Measurements from ENCODE around the gene DPEP1. TPM values are rescaled to one million over a fixed set of nuclear protein-coding genes. Genes with fewer than 3 reads are reported as not detected.

Gene DPEP1
- total and polyA plus RNA-seq, 2 experiments from 2014 or later, result 1.7 to 2.3 TPM

DNA sequence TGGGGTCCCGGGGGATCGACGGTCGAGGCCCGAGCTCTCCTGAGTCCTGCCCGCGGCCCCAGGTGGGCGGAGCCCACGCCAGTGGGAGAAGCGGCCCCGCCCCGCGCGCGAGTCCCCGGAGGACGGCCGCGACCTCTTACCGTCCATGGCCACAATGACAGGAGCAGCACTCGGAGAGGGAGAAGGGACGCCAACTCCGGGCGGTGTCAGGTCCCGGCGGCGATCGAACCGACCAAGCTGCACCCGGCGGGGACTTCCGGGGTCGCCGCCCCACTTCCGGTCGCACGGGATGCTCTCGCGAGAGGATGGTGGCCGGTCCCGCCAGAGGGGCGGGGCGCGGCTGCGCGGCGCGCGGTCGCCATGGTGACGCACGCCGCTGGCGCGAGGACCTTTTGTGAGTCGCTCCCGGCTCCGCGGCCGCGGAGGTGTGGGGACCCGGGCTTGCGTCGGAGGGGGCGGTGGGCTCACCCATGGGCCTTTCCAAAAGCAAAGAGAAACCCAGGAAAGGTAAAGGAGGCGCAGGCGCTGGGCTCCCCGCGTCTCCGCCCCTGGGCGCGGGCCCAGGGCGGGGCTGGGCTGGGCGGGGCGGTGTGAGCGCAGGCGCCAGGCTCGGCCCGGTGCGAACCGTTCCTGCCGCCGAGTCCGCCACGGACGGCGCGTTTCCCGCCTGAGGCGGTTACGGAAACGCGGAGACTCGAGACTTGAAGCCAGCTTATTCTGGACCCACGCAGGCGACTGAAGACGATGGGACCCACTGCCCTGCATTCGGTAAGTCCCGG lies 44.2 kb downstream of the DPEP1 start, which contains the start of the genes CHMP1A and SPATA33:
Gene CHMP1A, minus strand, starts transcription at position 267 of the 779 bp plus-strand sequence. Its CDS starts 120 bp downstream, at position 147.
Gene SPATA33, plus strand, starts transcription at position 395 of the 779 bp plus-strand sequence. Its CDS starts 76 bp downstream, at position 471.
- Histone ChIP-seq H3K79me2 (replicated peaks; ENCODE audit: insufficient read depth) (peaks cover 49% of the 10 kb centered on the region), H3K27ac (ENCODE audit: low read depth) (no peak within 1 kb of the TSS)
- no peak for TF ChIP-seq CTCF (conservative IDR thresholded peaks at IDR 0.05; ENCODE audit: low read depth in 2 of 2)
- peak; percentile 37; the same call in 1 of the 2 replicates for TF ChIP-seq CREB1 (CRISPR knock-in tag; IDR thresholded peaks at IDR 0.05; ENCODE audit: low read depth)
- TF ChIP-seq ETS1 (IDR thresholded peaks at IDR 0.05), result 0 out of 2 replicates have a peak, but pooled peaks have one; percentile 10
- TF ChIP-seq POLR2AphosphoS5 (IDR thresholded peaks at IDR 0.05; ENCODE audit: low read depth), result peak; percentile 77

GRCh38 chr16:89658221-89658879 lies 44.9 kb downstream of the DPEP1 start:
- no peaks in the 10 kb centered on the region for H3K9me3 Mint-ChIP-seq
- peaks cover 7% of the 10 kb centered on the region; the same call in 1 of the 2 replicates for H3K4me1 ChIP-seq (ENCODE audit: insufficient read depth)
- H2AFZ ChIP-seq, result peak overlapping the region; percentile 98
- H3K4me1 Mint-ChIP-seq, result peaks cover 8% of the 10 kb centered on the region
- peaks cover 48% of the 10 kb centered on the region for H3K36me3 Mint-ChIP-seq (ENCODE audit: low read depth)
- peak overlapping the region; percentile 98 for H3K4me2 ChIP-seq
- peaks cover 12% of the 10 kb centered on the region for H3K36me3 ChIP-seq (ENCODE audit: insufficient read depth)
- peak overlapping the region; percentile 90 for H3K4me3 Mint-ChIP-seq
- H3K27me3 ChIP-seq (ENCODE audit: insufficient read depth), result no peaks in the 10 kb centered on the region
- H4K20me1 ChIP-seq (replicated peaks; ENCODE audit: insufficient read depth), result peaks cover 4% of the 10 kb centered on the region; the same call in 1 of the 2 replicates
- no peaks in the 10 kb centered on the region for H3F3A ChIP-seq (replicated peaks; ENCODE audit: low read depth)
- ATAC-seq (peak; percentile 52), DNase-seq (ENCODE audit: low spot score) (no peak)
- peak overlapping the region; percentile 95 for H3K4me3 ChIP-seq
- peaks cover 49% of the 10 kb centered on the region for H3K79me2 ChIP-seq (replicated peaks; ENCODE audit: insufficient read depth)
- peak overlapping the region; percentile 77 for H3K27ac Mint-ChIP-seq
- peaks cover 6% of the 10 kb centered on the region for H3K27me3 Mint-ChIP-seq (ENCODE audit: insufficient read depth, low read depth, poor library complexity)
- H3K27ac ChIP-seq (ENCODE audit: low read depth), result no peak overlapping the region
- H3K9me2 ChIP-seq (ENCODE audit: insufficient read depth), result no peaks in the 10 kb centered on the region
- TF ChIP-seq CREB1 (CRISPR knock-in tag; IDR thresholded peaks at IDR 0.05; ENCODE audit: low read depth) (no peak), EZH2phosphoT487 (IDR thresholded peaks at IDR 0.05; ENCODE audit: unreplicated experiment) (no peak), ZNF331 (CRISPR knock-in tag; IDR thresholded peaks at IDR 0.05; ENCODE audit: low read depth) (no peak), NANOG (IDR thresholded peaks at IDR 0.05; ENCODE audit: borderline replicate concordance) (no peak)
- TF ChIP-seq, protein P1, sequence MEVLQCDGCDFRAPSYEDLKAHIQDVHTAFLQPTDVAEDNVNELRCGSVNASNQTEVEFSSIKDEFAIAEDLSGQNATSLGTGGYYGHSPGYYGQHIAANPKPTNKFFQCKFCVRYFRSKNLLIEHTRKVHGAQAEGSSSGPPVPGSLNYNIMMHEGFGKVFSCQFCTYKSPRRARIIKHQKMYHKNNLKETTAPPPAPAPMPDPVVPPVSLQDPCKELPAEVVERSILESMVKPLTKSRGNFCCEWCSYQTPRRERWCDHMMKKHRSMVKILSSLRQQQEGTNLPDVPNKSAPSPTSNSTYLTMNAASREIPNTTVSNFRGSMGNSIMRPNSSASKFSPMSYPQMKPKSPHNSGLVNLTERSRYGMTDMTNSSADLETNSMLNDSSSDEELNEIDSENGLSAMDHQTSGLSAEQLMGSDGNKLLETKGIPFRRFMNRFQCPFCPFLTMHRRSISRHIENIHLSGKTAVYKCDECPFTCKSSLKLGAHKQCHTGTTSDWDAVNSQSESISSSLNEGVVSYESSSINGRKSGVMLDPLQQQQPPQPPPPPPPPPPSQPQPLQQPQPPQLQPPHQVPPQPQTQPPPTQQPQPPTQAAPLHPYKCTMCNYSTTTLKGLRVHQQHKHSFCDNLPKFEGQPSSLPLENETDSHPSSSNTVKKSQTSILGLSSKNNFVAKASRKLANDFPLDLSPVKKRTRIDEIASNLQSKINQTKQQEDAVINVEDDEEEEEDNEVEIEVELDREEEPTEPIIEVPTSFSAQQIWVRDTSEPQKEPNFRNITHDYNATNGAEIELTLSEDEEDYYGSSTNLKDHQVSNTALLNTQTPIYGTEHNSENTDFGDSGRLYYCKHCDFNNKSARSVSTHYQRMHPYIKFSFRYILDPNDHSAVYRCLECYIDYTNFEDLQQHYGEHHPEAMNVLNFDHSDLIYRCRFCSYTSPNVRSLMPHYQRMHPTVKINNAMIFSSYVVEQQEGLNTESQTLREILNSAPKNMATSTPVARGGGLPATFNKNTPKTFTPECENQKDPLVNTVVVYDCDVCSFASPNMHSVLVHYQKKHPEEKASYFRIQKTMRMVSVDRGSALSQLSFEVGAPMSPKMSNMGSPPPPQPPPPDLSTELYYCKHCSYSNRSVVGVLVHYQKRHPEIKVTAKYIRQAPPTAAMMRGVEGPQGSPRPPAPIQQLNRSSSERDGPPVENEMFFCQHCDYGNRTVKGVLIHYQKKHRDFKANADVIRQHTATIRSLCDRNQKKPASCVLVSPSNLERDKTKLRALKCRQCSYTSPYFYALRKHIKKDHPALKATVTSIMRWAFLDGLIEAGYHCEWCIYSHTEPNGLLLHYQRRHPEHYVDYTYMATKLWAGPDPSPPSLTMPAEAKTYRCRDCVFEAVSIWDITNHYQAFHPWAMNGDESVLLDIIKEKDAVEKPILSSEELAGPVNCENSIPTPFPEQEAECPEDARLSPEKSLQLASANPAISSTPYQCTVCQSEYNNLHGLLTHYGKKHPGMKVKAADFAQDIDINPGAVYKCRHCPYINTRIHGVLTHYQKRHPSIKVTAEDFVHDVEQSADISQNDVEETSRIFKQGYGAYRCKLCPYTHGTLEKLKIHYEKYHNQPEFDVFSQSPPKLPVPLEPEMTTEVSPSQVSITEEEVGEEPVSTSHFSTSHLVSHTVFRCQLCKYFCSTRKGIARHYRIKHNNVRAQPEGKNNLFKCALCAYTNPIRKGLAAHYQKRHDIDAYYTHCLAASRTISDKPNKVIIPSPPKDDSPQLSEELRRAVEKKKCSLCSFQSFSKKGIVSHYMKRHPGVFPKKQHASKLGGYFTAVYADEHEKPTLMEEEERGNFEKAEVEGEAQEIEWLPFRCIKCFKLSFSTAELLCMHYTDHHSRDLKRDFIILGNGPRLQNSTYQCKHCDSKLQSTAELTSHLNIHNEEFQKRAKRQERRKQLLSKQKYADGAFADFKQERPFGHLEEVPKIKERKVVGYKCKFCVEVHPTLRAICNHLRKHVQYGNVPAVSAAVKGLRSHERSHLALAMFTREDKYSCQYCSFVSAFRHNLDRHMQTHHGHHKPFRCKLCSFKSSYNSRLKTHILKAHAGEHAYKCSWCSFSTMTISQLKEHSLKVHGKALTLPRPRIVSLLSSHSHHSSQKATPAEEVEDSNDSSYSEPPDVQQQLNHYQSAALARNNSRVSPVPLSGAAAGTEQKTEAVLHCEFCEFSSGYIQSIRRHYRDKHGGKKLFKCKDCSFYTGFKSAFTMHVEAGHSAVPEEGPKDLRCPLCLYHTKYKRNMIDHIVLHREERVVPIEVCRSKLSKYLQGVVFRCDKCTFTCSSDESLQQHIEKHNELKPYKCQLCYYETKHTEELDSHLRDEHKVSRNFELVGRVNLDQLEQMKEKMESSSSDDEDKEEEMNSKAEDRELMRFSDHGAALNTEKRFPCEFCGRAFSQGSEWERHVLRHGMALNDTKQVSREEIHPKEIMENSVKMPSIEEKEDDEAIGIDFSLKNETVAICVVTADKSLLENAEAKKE (CRISPR knock-in tag; IDR thresholded peaks at IDR 0.05), result no peak

More for the DNA sequence above, 44.2 kb downstream of the DPEP1 start, which contains the start of the genes CHMP1A and SPATA33:
- Histone ChIP-seq H3K27me3 (ENCODE audit: insufficient read depth) (no peaks in the 10 kb centered on the region), H2AFZ (peak within 1 kb of the TSS; percentile 98), H3F3A (replicated peaks; ENCODE audit: low read depth) (no peaks in the 10 kb centered on the region), H3K36me3 (ENCODE audit: insufficient read depth) (peaks cover 12% of the 10 kb centered on the region), H3K4me1 (ENCODE audit: insufficient read depth) (peaks cover 7% of the 10 kb centered on the region; the same call in 1 of the 2 replicates), H3K4me3 (peak within 1 kb of the TSS; percentile 95), H3K9me2 (ENCODE audit: insufficient read depth) (no peaks in the 10 kb centered on the region), H3K4me2 (peak within 1 kb of the TSS; percentile 98), H4K20me1 (replicated peaks; ENCODE audit: insufficient read depth) (peaks cover 4% of the 10 kb centered on the region; the same call in 1 of the 2 replicates)
- H3K9me3 Mint-ChIP-seq, result no peaks in the 10 kb centered on the region
- peaks cover 8% of the 10 kb centered on the region for H3K4me1 Mint-ChIP-seq
- H3K27ac Mint-ChIP-seq, result peak within 1 kb of the TSS; percentile 77
- H3K4me3 Mint-ChIP-seq, result peak within 1 kb of the TSS; percentile 90
- ATAC-seq (peak; percentile 91), DNase-seq (ENCODE audit: low spot score) (peak; percentile 91)
- H3K27me3 Mint-ChIP-seq (ENCODE audit: insufficient read depth, low read depth, poor library complexity), result peaks cover 6% of the 10 kb centered on the region
- peaks cover 41% of the 10 kb centered on the region for H3K36me3 Mint-ChIP-seq (ENCODE audit: low read depth)

Data from GM23338 (cell line).